DND-41 (cell line): ENCODE data around the gene TP53I13.

Source experiments
- ATAC-seq: fragments of 200-7000 bp; cut with Tn5 transposase; 3 replicates; pipeline ENCODE4 v1.9.1; 2021; ENCODE audit warnings: low read depth; ENCODE audit not compliant: insufficient read depth
- DNase-seq: peaks from one replicate; pipeline ENCODE4 v3.0.0-alpha.2; 2020
- H2AFZ ChIP-seq: 2 replicates; pipeline ENCODE4 v1.6.0; 2012; ENCODE audit warnings: low read depth, low read length
- H3K27ac ChIP-seq: 2 replicates; pipeline ENCODE4 v1.5.1; 2012; ENCODE audit warnings: low read length, inconsistent platforms
- H3K27me3 ChIP-seq: fragments of 200-600 bp; sonication (generic); 2 replicates; pipeline ENCODE4 v1.6.0; 2012; ENCODE audit warnings: low read length, mild to moderate bottlenecking, inconsistent platforms; ENCODE audit not compliant: insufficient read depth, poor library complexity
- H3K36me3 ChIP-seq: 2 replicates; pipeline ENCODE4 v1.5.1; 2012; ENCODE audit warnings: low read length, inconsistent platforms; ENCODE audit not compliant: insufficient read depth
- H3K4me1 ChIP-seq: 2 replicates; pipeline ENCODE4 v1.5.1; 2012; ENCODE audit warnings: mild to moderate bottlenecking, low read length; ENCODE audit not compliant: insufficient read depth
- H3K4me2 ChIP-seq: 2 replicates; pipeline ENCODE4 v1.6.0; 2012; ENCODE audit warnings: mild to moderate bottlenecking, moderate library complexity, low read length, inconsistent platforms; ENCODE audit not compliant: insufficient read depth
- H3K4me3 ChIP-seq, 2 experiments: fragments of 200-600 bp in 1 of 2; shearing (Covaris generic) in 1 of 2; 2 replicates each; pipeline ENCODE4 v1.5.1; 2012 to 2016; ENCODE audit warnings: inconsistent platforms in 2 of 2, low read length in 2 of 2, mild to moderate bottlenecking in 2 of 2, low read depth in 1 of 2, moderate library complexity in 1 of 2
- H3K79me2 ChIP-seq: 2 replicates; pipeline ENCODE4 v1.6.0; 2012; ENCODE audit warnings: low read length, inconsistent platforms; ENCODE audit not compliant: insufficient read depth
- H3K9ac ChIP-seq: 2 replicates; pipeline ENCODE4 v1.6.0; 2012; ENCODE audit warnings: low read depth, mild to moderate bottlenecking, inconsistent platforms, low read length, moderate library complexity
- H3K9me3 ChIP-seq: 2 replicates; pipeline ENCODE4 v1.5.1; 2012; ENCODE audit warnings: low read length, moderate library complexity, mild to moderate bottlenecking, inconsistent platforms; ENCODE audit not compliant: insufficient read depth, severe bottlenecking
- H4K20me1 ChIP-seq: 2 replicates; pipeline ENCODE4 v1.6.0; 2012; ENCODE audit warnings: low read length; ENCODE audit not compliant: insufficient read depth
- CTCF ChIP-seq: IDR thresholded peaks from 2 replicates; pipeline ENCODE4 v1.5.1; 2012; ENCODE audit warnings: borderline replicate concordance, low read length, moderate library complexity, mild to moderate bottlenecking; ENCODE audit not compliant: poor library complexity, severe bottlenecking; ENCODE audit errors: extremely low read depth
- EZH2 ChIP-seq: IDR thresholded peaks from 3 replicates; pipeline ENCODE4 v1.6.1; 2012; ENCODE audit warnings: borderline replicate concordance, low read depth, mild to moderate bottlenecking, moderate library complexity, low read length, inconsistent platforms; ENCODE audit not compliant: severe bottlenecking

Gene TP53I13

GRCh38 chr17:29595943-29596774 lies 27.7 kb downstream of the TP53I13 start:
- Histone ChIP-seq H3K4me1 (peaks cover 35% of the 10 kb centered on the region), H3K4me2 (no peak overlapping the region), H4K20me1 (peaks cover 37% of the 10 kb centered on the region)

GRCh38 chr17:29596811-29597210 lies 28.3 kb downstream of the TP53I13 start:
- Histone ChIP-seq H3K4me3 (no peak overlapping the region), H3K27me3 (peaks cover 6% of the 10 kb centered on the region), H3K79me2 (peaks cover 8% of the 10 kb centered on the region; the same call in 1 of the 2 replicates), H2AFZ (no peak overlapping the region), H3K4me2 (no peak overlapping the region), H3K9ac (no peak overlapping the region), H4K20me1 (peaks cover 37% of the 10 kb centered on the region), H3K36me3 (no peaks in the 10 kb centered on the region), H3K27ac (no peak overlapping the region), H3K9me3 (no peaks in the 10 kb centered on the region), H3K4me1 (peaks cover 28% of the 10 kb centered on the region)
- ATAC-seq (no peak), DNase-seq (no peak)
- no peak for TF ChIP-seq CTCF
- TF ChIP-seq EZH2: no peak

More at GRCh38 chr17:29595943-29596774, 27.7 kb downstream of the TP53I13 start:
- DNase-seq (no peak), ATAC-seq (no peak)
- Histone ChIP-seq H3K27ac (no peak overlapping the region), H3K36me3 (no peaks in the 10 kb centered on the region), H3K9ac (no peak overlapping the region), H3K27me3 (peaks cover 6% of the 10 kb centered on the region), H3K9me3 (no peaks in the 10 kb centered on the region), H3K4me3 (no peak overlapping the region), H2AFZ (no peak overlapping the region), H3K79me2 (peaks cover 8% of the 10 kb centered on the region; the same call in 1 of the 2 replicates)
- TF ChIP-seq CTCF (no peak), EZH2 (no peak)

- no peak overlapping the region for H3K9ac ChIP-seq
- no peaks in the 10 kb centered on the region for H3K9me3 ChIP-seq
- H3K27ac ChIP-seq: no peak overlapping the region
- H2AFZ ChIP-seq: no peak overlapping the region
- peaks cover 21% of the 10 kb centered on the region for H3K4me1 ChIP-seq
- H4K20me1 ChIP-seq: peaks cover 37% of the 10 kb centered on the region
- ATAC-seq: no peak
- no peak for DNase-seq
- no peak overlapping the region for H3K4me2 ChIP-seq
- no peak overlapping the region for H3K4me3 ChIP-seq
- TF ChIP-seq EZH2 (no peak), CTCF (no peak)
- H3K27me3 ChIP-seq: peaks cover 6% of the 10 kb centered on the region
- peaks cover 8% of the 10 kb centered on the region; the same call in 1 of the 2 replicates for H3K79me2 ChIP-seq
- no peaks in the 10 kb centered on the region for H3K36me3 ChIP-seq
Observed at GRCh38 chr17:29597361-29598172, 29.1 kb downstream of the TP53I13 start.
